Caki2 (cell line): ENCODE measurements around the gene PLCB3. TPM values are rescaled to one million over a fixed set of nuclear protein-coding genes. Genes with fewer than 3 reads are reported as not detected.

Source experiments
- total RNA-seq: library from RNA; depleted of rRNA; stranded (reverse); fragments of >200 nt; shearing (Covaris generic); gene quantifications from 2 replicates; pipeline ENCODE4 v1.2.3, GENCODE V29; 2014; ENCODE audit warnings: low replicate concordance; rRNA removed

The PLCB3 gene
- total RNA-seq, 1 experiment from 2014 or later, result 16.5 TPM

Other genes with a start within 250 kb of the PLCB3 start
- 0.03 and 0.37 TPM in 2 replicates for gene FLRT1, start 215.6 kb upstream of the PLCB3 start, total RNA-seq
- 38.9 and 42.9 TPM in 2 replicates for gene MACROD1, start 85.4 kb upstream of the PLCB3 start, total RNA-seq
- gene STIP1, start 65.4 kb upstream of the PLCB3 start, total RNA-seq, result 134 and 157 TPM in 2 replicates
- 0.64 TPM in 1 of 2 replicates, not detected in the other for gene FERMT3, start 44.8 kb upstream of the PLCB3 start, total RNA-seq
- gene TRPT1, start 25.3 kb upstream of the PLCB3 start, total RNA-seq, result 39.1 and 72.3 TPM in 2 replicates
- gene NUDT22, start 25.3 kb upstream of the PLCB3 start, total RNA-seq, result 25.1 and 31.4 TPM in 2 replicates
- 14.2 and 30.3 TPM in 2 replicates for gene DNAJC4, start 21.0 kb upstream of the PLCB3 start, total RNA-seq
- gene VEGFB, start 16.9 kb upstream of the PLCB3 start, total RNA-seq, result 52.8 and 66.2 TPM in 2 replicates
- gene FKBP2, start 10.4 kb upstream of the PLCB3 start, total RNA-seq, result 24.2 and 46.1 TPM in 2 replicates
- 413 and 431 TPM in 2 replicates for gene PPP1R14B, start 4.6 kb upstream of the PLCB3 start, total RNA-seq
- gene BAD, start 33.1 kb downstream of the PLCB3 start, total RNA-seq, result 122 and 141 TPM in 2 replicates
- 9.6 and 31.9 TPM in 2 replicates for gene GPR137, start 34.3 kb downstream of the PLCB3 start, total RNA-seq
- not detected in 2 replicates for gene KCNK4, start 39.8 kb downstream of the PLCB3 start, total RNA-seq
- not detected in 2 replicates for gene CATSPERZ, start 48.8 kb downstream of the PLCB3 start, total RNA-seq
- gene ESRRA, start 54.0 kb downstream of the PLCB3 start, total RNA-seq, result 38.8 and 48.7 TPM in 2 replicates
- 494 and 562 TPM in 2 replicates for gene TRMT112, start 66.0 kb downstream of the PLCB3 start, total RNA-seq
- 258 and 341 TPM in 2 replicates for gene PRDX5, start 66.6 kb downstream of the PLCB3 start, total RNA-seq
- 1.3 and 4.9 TPM in 2 replicates for gene CCDC88B, start 88.7 kb downstream of the PLCB3 start, total RNA-seq
- gene RPS6KA4, start 107.6 kb downstream of the PLCB3 start, total RNA-seq, result 39.0 and 59.4 TPM in 2 replicates